Urinary bladder (tissue), 4 donors: Measurements from ENCODE around the gene FLG2. TPM values are rescaled to one million over a fixed set of nuclear protein-coding genes. Genes with fewer than 3 reads are reported as not detected.
"Not testable (repeated sequence)": the region's sequence is repeated elsewhere in the genome, so short reads cannot be mapped to it uniquely, and the experiment has no call there.

ENCODE experiments used
- DNase-seq: peaks from one replicate; pipeline ENCODE4 v3.0.0-alpha.2; 2015; ENCODE audit errors: extremely low spot score
- H3K27ac ChIP-seq: one replicate; pipeline ENCODE4 v1.5.1; 2013; ENCODE audit warnings: low read depth, mild to moderate bottlenecking, moderate library complexity
- H3K36me3 ChIP-seq: one replicate; pipeline ENCODE4 v1.6.1; 2013; ENCODE audit warnings: mild to moderate bottlenecking, moderate library complexity; ENCODE audit not compliant: insufficient read depth
- H3K4me1 ChIP-seq: one replicate; pipeline ENCODE4 v1.6.1; 2013; ENCODE audit warnings: mild to moderate bottlenecking, moderate library complexity; ENCODE audit not compliant: insufficient read depth
- H3K4me3 ChIP-seq: one replicate; pipeline ENCODE4 v1.5.1; 2013; ENCODE audit warnings: low read depth, low read length
- WGBS: extraction: QIAGEN DNeasy Blood & Tissue Kit; methylation state at CpG from one replicate; pipeline ENCODE4 v1.1.7; 2013; 5-methylcytosine and 5-hydroxymethylcytosine counted together
- polyA plus RNA-seq: library from polyadenylated mRNA; stranded (reverse); fragments of 200-250 nt; gene quantifications from one replicate; pipeline ENCODE4 v1.2.3, GENCODE V29; 2013
- total RNA-seq: library from RNA; depleted of rRNA; stranded (reverse); fragments of >200 nt; gene quantifications from one replicate; pipeline ENCODE4 v1.2.3, GENCODE V29; 2014
- donor health status: healthy with polysubstance abuse.
- donor health status: healthy.

Gene FLG2
- total and polyA plus RNA-seq, 2 donors = not detected

DNA sequence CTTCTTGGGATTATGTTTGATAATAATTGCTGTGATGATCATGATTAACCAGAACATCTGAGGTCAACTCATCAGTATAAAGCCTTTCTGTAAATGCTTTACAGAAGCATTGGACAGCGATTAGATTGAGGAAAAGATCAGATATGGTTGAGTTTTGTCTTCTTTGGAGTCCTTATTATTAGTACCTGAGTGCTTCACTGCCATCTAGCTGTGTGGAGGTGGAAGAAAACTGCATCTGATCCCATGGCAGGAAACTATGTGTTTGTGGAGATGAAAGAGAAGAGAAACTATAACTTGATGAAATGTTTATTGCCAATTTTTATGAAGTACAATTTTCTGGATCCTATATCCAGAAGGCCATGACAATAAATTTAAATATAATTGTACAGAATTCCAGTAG lies 11.4 kb downstream of the FLG2 start:
- WGBS = 55% methylated on average over 1 of the region's 1 CpG
- Histone ChIP-seq H3K36me3 (no peaks in the 10 kb centered on the region), H3K4me1 (no peaks in the 10 kb centered on the region), H3K4me3 (no peak overlapping the region), H3K27ac (no peak overlapping the region)
- no peak for DNase-seq

DNA sequence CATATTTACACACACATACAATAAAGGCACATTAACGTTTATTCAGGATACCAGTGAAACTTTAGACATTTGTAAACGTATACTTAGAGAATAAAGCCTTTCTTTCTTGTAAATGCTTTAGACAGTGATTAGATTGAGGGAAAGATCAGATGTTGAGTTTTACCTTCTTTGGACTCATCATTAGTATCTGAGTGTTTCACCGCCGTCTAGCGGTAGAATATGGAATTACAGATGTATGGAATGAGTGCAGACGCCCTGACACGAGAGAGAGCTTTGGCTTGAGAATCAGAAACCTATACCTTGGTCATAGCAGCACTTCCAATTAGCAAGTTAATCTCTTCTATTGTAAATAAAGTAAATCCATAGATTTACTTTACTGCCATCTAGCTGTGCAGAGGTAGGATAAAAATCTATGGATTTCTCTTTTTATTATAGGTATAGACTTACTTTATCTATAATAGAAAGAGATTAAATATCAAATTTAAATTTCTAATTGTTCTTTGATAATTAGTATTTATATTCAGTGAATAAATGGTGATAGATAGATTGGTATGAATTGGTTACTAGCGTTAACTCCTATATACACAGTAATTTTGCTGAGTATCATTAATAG lies 12.6 kb downstream of the FLG2 start:
- WGBS = 22% methylated on average over 8 of the region's 8 CpGs
- H3K36me3 ChIP-seq = no peaks in the 10 kb centered on the region
- DNase-seq = peak; percentile 6

DNA sequence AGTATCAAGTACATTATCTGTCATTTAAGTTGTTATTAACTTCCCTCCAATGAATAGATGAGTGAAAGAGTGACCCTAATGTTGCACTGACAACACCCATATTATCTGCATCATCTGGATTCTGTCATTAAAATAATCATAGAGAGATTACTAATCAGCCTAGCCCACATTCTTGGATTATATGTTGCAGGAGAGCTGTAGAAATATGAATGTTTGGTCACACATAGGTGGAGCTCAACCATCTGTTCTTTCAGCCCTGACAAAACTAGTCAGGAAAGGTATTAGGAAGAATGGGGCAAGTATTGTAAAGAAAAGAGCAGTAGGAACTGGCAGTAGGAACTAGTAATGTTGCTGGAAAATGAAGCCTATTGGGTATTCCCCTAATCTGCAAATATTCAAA lies 15.4 kb downstream of the FLG2 start:
- Histone ChIP-seq H3K4me3 (no peak overlapping the region), H3K36me3 (no peaks in the 10 kb centered on the region), H3K27ac (no peak overlapping the region), H3K4me1 (no peaks in the 10 kb centered on the region)
- DNase-seq = no peak

More for the DNA sequence above, 12.6 kb downstream of the FLG2 start:
- no peaks in the 10 kb centered on the region for H3K4me1 ChIP-seq
- H3K4me3 ChIP-seq = no peak overlapping the region
- no peak overlapping the region for H3K27ac ChIP-seq

DNA sequence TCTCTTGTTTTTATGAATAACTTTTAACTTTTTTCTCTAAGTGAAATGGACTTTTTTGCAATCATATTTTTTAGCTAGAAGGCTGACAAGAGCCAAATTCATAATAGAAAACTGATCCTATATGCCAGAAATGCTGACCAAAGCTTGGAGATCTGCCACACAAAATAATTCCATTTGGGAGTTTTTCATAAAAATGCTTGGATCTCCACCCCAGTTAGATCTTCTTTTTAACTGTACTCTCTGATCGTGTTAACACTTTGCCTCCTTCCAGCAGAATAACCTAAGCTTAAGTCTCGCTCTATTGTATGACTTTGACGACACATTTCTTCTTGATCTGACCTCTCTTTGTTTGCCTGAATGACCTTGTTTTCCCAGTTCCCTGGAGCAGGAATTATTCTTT lies 16.8 kb downstream of the FLG2 start:
- 64% methylated on average over 3 of the region's 3 CpGs for WGBS

DNA sequence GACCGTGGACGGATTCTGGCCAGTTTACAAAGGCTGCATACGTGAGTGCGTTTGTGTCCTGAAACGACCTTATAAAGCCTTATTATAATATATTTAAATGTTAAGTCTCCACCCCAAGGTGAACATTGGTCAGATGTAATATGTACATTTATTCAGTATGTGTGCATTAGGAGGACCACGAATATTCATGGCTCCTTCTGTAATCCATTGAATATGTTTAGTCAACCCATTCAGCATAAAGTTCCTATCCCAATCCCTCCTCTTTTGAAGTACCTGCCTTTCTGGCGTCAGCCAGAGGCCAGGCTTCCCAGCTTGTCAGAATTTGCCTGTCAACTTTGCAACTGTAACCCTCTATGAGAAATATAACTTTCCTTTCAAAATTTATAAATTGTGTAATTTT lies 24.4 kb downstream of the FLG2 start:
- WGBS = 68% methylated on average over 7 of the region's 7 CpGs

More for the DNA sequence above, 16.8 kb downstream of the FLG2 start:
- H3K4me1 ChIP-seq = no peaks in the 10 kb centered on the region
- H3K36me3 ChIP-seq = no peaks in the 10 kb centered on the region
- H3K4me3 ChIP-seq = no peak overlapping the region
- no peak for DNase-seq
- H3K27ac ChIP-seq = no peak overlapping the region

GRCh38 chr1:152328801-152329391 lies 30.9 kb downstream of the FLG2 start:
- DNase-seq = no peak
- Histone ChIP-seq H3K27ac (no peak overlapping the region), H3K4me3 (no peak overlapping the region), H3K36me3 (no peaks in the 10 kb centered on the region), H3K4me1 (no peaks in the 10 kb centered on the region)
- 91% methylated on average over 1 of the region's 1 CpG for WGBS

More for the DNA sequence above, 24.4 kb downstream of the FLG2 start:
- Histone ChIP-seq H3K4me3 (no peak overlapping the region), H3K27ac (no peak overlapping the region), H3K4me1 (no peaks in the 10 kb centered on the region), H3K36me3 (no peaks in the 10 kb centered on the region)
- DNase-seq = no peak

GRCh38 chr1:152325111-152325510 lies 34.7 kb downstream of the FLG2 start, which contains the start of gene FLG:
FLG (minus strand) TSS chr1:152325239; CDS start chr1:152315456, 9,783 bp downstream.
- no peak within 1 kb of the TSS for H3K4me3 ChIP-seq
- H3K27ac ChIP-seq = no peak within 1 kb of the TSS
- no peaks in the 10 kb centered on the region for H3K4me1 ChIP-seq
- H3K36me3 ChIP-seq = no peaks in the 10 kb centered on the region
- 75% methylated on average over 1 of the region's 1 CpG for WGBS
- DNase-seq = no peak

- Histone ChIP-seq H3K4me3 (no peak overlapping the region), H3K4me1 (no peaks in the 10 kb centered on the region), H3K36me3 (no peaks in the 10 kb centered on the region), H3K27ac (no peak overlapping the region)
- WGBS = 100% methylated on average over 1 of the region's 1 CpG
- no peak for DNase-seq
These were observed 45.8 kb downstream of the FLG2 start for GRCh38 chr1:152313970-152314369.

DNA sequence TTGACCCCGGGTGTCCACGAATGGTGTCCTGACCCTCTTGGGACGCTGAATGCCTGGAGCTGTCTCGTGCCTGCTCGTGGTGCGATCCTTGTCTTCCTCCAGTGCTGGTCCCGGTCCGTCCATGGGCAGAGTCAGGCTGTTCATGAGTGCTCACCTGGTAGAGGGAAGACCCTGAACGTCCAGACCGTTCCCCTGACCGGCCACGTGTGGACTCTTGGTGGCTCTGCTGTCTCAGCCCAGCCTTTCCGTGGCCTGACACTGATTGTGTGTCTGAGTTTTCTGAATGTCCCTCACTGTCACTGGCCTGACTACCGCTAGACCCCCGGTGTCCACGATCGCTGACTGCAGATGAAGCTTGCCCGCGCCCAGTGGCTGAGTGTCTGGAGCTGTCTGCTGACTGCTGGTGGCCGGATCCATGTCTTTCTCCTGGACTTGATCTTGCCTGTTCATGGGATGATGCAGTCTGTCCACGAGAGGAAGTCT lies 46.4 kb downstream of the FLG2 start:
- no peaks in the 10 kb centered on the region for H3K36me3 ChIP-seq
- H3K27ac ChIP-seq = no peak overlapping the region
- 98% methylated on average over 21 of the region's 21 CpGs for WGBS
- H3K4me3 ChIP-seq = no peak overlapping the region
- H3K4me1 ChIP-seq = no peaks in the 10 kb centered on the region
- no peak for DNase-seq

GRCh38 chr1:152312169-152312568 lies 47.6 kb downstream of the FLG2 start:
- 96% methylated on average over 13 of the region's 13 CpGs for WGBS
- not testable (repeated sequence) for DNase-seq, H3K27ac ChIP-seq, H3K4me3 ChIP-seq, H3K4me1 ChIP-seq, H3K36me3 ChIP-seq

DNA sequence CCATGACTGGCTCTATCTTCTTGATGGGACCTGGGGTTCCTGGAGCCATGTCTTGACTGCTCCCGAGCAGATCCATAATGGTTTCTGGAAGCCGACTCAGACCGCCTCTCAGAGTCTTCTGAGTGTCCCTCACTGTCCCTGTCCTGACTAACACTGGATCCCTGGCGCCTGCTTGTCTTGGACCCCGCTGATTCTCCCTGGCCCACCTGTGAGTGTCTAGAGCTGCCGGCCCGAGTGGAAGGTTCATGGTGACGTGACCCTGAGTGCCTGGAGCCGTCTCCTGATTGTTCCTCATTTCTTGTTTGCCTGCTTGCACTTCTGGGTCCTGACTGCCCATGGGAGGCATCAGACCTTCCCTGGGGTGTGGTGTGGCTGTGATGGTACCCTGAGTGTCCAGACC lies 49.9 kb downstream of the FLG2 start:
- DNase-seq = no peak
- Histone ChIP-seq H3K27ac (no peak overlapping the region), H3K4me1 (no peaks in the 10 kb centered on the region), H3K4me3 (no peak overlapping the region), H3K36me3 (no peaks in the 10 kb centered on the region)
- WGBS = 96% methylated on average over 9 of the region's 9 CpGs

DNA sequence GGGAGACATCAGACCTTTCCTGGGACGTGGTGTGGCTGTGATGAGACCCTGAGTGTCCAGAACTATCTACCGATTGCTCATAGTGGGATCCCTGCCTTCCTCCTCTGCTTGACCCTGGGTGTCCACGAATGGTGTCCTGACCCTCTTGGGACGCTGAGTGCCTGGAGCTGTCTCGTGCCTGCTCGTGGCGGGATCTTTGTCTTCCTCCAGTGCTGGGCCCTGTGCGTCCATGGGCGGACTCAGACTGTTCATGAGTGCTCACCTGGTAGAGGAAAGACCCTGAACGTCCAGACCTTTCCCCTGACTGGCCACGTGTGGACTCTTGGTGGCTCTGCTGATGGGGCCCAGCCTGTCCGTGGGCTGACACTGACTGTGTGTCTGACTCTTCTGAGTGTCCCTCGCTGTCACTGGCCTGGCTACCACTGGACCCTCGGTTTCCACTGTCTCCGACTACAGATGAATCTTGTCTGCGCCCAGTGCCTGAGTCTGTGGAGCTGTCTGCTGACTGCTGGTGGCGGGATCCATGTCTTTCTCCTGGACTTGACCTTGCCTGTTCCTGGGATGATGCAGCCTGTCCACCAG lies 50.4 kb downstream of the FLG2 start:
- not testable (repeated sequence) for H3K27ac ChIP-seq, H3K4me3 ChIP-seq, DNase-seq, H3K36me3 ChIP-seq, H3K4me1 ChIP-seq
- 97% methylated on average over 17 of the region's 17 CpGs for WGBS

DNA sequence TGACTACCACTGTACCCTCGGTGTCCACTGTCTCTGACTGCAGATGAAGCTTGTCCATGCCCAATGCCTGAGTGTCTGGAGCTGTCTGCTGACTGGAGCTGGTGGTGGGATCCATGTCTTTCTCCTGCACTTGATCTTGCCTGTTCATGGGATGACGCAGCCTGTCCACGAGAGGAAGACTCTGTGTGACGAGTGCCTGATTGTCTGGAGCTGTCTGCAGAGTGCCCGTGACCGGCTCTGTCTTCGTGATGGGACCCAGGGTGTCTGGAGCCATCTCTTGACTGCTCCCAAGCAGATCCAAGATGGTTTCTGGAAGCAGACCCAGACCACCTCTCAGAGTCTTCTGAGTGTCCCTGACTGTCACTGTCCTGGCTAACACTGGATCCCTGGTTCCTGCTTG lies 51.0 kb downstream of the FLG2 start:
- H3K4me3 ChIP-seq, DNase-seq, H3K27ac ChIP-seq, H3K36me3 ChIP-seq, H3K4me1 ChIP-seq: not testable (repeated sequence)
- 94% methylated on average over 7 of the region's 7 CpGs for WGBS

DNA sequence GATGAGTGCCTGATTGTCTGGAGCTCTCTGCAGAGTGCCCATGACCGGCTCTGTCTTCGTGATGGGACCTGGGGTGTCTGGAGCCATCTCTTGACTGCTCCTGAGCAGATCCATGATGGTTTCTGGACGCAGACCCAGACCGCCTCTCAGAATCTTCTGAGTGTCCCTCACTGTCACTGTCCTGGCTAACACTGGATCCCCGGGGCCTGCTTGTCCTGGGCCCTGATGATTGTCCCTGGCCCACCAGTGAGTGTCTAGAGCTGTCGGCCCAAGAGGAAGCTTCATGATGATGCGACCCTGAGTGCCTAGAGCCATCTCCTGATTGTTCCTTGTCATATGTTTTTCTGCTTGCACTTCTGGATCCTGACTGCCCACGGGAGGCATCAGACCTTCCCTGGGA lies 51.8 kb downstream of the FLG2 start:
- H3K4me1 ChIP-seq, H3K27ac ChIP-seq, DNase-seq, H3K36me3 ChIP-seq, H3K4me3 ChIP-seq: not testable (repeated sequence)
- WGBS = 96% methylated on average over 8 of the region's 8 CpGs
